ENCODE results near the gene VPS45.

VPS45 gene

DNA sequence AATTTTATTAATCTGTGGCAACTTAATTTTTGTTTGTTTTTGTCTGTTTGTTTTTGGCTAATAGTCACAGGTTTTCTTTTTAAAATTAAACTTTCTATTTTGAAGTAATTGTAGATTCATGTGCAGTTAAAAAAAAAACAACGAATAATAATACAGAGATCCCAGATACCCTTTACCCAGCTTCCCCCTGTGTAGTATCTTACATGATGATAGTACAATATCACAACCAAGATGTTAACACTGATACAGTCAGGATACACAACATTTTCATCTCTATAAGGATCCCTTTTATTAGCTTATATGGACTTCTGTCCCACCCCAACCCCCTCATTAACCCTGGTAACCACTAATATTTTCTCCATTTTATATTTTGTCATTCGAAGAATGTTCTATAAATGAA lies 5.9 kb downstream of the VPS45 start:
- no peak for DNase-seq

DNA sequence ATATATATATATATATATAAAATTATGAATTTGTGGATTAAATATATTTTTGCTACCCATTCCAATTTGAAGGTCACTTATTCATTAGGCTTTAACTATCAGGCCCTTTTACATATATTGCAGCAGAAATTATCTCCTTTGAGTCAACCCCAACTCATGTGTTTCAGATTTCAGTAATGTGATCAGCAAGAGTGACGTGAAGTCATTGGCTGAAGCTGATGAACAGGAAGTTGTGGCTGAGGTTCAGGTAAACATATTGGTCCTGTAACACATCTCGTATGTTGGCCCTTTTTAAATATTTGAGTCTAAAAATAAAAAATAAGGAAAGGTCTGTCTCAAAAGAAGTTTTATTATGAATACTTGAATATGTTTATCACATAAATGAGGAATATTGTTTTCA lies 8.5 kb downstream of the VPS45 start:
- no peak for DNase-seq

DNA sequence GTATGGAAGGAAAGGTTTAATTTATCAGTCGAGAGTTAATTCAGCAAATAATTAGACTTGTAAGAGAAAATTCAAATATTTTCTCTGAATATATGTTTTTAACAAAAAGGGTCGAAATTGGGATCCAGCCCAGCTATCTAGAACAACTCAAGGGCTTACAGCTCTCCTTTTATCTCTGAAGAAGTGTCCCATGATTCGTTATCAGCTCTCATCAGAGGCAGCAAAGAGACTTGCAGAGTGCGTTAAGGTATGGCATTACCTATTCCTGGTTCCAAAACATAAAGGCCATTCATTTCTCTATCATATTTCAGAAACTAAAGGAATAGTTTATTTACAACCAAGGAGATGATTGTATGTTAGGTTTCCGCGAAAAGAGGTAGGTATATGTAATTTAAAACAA lies 9.4 kb downstream of the VPS45 start:
- no peak for DNase-seq

DNA sequence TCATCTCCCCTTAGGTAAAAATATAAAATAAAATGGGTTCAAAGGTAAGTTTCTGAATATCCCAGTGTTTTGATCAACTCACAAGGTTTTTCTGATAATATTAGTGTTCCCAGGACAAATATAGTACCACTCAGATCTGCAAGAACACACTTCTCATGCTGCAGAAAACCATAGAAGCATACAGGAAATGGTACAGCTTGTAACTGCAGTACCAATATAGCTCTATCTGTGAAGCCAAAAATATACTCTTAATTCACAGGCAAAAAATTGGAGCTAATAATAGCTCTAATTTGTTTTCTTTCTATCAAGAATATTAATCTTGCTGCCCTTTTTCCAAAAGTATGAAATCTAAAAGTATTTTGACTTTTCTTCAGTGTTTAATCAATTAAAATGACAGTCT lies 13.2 kb downstream of the VPS45 start:
- DNase-seq: no peak

DNA sequence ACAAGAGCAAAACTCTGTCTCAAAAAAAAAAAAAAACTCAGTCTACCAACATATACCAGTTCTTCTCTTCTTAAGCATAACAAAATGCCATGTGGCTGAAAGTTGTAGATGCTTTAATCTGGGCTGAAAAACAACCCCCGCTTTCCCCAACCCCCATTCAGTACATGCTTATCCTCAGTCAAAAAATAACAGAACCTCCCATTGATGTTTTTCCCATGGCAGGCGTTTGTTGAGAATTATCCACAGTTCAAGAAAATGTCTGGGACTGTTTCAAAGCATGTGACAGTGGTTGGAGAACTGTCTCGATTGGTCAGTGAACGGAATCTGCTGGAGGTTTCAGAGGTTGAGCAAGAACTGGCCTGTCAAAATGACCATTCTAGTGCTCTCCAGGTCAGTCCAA lies 14.9 kb downstream of the VPS45 start:
- no peak for DNase-seq

DNA sequence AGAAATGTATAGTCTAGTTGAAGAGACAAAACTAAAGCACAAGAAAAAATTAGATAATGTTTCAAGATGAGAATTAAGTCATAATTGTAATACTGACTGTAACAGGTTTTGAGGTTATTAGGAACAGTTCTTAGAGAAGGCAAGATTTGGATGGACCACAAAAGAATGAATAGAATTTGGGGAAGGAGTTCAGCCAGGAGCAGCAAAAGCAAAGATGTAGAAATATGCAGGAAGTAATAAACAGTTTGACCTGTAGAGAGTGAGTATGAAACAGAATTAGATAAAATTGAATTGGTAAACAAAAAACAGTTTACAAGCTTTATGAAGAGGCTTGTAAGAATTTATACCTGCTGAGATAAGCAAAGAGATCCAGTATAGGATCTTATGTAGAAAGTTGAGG lies 16.3 kb downstream of the VPS45 start:
- DNase-seq: no peak

DNA sequence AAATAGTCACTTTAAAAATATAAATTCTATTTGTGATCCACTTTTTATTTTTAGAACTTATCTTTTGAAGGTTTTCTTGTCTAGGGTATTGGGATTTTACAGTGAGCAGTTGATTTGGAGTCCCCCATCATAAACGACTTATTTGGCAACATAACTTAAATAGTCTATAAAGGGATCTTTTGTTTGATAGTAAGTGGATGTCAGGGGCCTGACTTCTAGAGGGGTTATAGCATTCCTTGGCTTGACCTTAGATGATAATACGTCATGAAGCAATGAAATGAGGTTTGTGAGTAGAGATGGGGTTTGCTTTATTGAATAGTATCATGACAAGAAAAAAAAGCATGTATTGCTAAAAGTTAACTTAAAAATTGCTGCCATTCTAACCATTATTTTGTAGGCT lies 17.8 kb downstream of the VPS45 start:
- DNase-seq: no peak

DNA sequence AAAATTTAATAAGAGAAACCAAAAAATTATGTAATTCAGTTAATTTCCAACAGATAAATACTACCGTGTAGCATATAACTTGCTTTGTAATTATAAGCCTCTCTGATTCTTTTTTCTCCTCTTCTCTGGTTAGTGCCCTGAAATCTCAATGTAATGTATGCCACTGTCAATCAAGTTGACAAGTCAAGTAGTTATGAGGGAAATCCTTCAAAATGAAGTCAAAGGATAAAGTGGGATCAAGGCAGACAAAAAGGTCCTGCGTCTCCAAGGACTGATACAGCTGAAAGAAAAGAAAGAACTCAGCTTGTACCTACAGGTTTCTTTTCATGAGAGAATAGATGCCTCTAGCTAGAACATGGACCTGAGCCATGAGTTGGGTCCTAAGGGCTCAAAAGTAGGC lies 19.8 kb downstream of the VPS45 start:
- no peak for DNase-seq

DNA sequence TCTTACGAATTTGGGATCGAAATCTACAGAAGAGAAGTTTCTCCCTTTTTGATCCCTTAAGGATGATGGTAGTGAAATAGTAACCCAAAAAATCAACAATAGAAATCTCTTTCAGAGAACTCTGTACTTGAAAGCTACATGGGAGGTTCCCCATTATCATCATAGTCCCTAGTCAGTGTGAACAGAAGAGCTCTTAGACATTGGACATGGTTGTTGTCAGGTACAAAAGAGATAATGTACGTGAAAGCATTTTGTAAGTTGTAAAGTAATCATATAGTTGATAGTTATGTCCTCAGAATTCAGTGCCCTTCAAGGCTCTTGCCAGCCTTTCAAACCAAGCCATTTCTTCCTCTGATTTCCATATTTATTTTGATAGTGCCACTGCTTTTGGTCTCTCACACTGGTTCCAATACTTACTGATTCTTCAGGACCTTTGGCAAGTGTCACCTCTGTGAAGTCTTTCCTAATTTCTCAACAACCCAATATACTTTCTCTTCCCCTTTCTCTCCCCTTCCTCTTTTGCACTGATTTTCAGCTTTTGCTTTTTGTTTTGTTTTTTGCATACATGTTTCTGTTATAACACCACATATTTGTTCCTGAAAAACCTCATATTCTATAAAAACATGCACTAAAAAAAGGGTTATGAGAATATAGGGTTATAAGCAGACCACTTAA lies 22.4 kb downstream of the VPS45 start:
- no peak for DNase-seq

DNA sequence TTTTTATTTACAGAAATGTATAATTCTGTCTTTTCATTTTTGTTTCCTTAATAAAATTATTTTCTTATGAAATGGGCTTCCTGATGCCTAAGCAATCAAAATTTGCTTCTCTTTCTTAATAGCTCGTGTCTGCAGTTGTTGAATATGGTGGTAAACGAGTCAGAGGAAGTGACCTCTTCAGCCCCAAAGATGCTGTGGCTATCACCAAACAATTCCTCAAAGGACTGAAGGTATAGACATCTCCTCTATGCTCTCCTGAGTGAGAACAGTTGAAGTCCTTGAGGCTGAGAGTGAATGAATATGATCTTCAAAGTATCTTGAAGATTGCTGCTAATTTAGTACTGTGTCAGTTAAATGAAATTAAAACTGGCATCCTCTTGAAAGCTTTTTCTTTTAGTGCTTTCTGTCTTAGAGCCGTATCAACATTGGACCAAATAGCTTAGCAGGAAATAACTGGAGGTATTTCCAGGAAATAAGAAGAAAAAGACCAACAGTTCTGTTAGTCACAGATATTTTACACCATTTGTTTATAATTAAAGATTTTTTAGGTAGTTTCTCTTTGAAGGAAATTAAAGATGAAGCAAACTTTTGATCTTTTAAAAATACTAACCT lies 24.7 kb downstream of the VPS45 start:
- no peak for DNase-seq

DNA sequence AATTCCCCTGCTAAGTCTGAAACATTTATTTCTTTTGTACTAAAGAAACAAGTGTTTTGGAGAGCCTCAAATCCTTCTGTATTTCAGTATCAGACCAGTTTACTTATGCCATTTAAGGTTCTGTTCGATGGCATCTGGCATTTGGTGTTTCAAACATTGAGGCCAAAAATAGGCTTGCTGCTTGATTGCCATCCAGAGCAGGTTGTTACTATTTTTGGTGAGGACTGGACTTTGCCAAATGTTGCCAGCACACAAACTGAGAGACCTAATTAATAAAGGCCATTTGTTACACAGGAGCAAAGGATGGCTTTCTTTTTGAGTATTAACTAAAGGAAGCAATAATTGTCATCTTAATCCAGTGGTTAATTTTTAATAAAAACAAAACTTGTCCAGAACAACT lies 26.2 kb downstream of the VPS45 start:
- DNase-seq: no peak

DNA sequence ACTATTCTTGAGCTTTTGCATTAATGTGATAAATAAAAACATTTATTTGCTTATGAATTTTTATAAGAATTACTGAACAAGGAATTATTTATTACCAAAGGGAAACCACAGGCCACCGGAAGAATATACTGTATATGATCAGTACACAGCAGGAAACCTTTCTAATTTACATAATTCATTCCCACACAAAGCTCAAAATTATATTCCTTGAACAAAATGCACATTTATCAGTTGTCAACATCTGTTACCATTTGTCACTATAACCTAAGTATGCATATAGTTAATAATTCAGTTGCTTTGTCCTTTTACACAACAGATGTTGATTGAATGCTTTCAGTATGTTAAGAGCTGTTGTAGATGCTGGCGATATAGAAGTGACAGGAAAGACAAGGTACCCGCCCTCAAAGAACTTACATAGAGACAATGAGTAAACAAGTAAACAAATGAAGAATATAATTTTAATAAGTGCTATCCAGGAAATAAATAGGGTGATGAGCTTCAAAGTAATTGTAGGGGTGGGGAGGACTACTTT lies 27.2 kb downstream of the VPS45 start:
- DNase-seq: no peak

DNA sequence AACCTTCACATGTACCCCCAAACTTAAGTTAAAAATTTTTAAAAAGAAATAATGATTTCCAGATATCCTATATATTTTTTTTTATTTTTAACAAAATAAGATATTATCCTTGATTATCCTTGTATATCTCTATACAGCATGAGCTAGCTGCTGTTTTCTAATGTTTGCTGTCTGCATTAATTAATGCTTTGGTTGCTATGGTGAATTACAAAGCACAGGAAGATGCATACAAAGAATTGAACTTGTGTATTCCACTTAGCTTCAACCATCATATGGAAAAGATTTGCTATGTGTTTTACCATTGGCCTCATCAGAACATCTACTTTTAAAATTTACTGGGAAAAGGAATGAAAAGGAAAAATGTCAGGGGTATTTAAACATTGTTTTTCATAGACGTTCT lies 35.4 kb downstream of the VPS45 start:
- no peak for DNase-seq

DNA sequence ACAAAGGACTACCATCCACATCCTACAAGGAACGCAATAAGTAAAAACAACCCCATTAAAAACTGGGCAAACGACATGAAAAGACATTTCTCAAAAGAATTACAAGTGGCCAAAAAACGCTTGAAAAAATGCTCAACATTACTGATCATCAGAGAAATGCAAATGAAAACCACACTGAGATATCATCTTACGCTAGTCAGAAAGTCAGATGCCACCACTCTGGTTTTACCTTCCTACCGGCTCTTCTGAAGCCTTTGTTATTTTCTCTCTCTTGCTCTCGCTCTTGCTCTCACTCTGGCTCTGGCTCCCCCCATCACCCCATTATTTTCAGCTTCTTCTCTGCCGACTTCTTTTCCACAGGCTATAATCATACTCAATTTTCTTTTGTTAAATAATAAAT lies 38.8 kb downstream of the VPS45 start:
- DNase-seq: no peak

DNA sequence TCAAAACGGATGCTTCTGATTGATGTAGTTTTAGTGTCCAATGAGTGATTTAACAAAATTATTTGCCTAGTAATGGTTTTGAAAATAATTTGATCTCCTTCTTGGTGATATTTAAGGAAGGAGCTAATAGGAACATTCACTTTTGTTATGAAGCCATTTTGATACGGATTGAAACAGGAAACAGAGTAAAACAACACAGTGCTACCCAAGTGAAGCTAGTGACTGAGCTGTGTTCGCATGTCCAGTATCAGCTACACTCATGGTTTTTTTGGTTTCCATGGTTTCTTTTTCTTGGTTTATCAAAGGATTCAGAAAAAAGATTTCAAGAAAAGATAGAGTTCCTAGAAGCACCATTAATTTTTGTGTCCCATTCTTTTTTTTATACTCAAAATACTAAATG lies 42.0 kb downstream of the VPS45 start:
- DNase-seq: no peak

DNA sequence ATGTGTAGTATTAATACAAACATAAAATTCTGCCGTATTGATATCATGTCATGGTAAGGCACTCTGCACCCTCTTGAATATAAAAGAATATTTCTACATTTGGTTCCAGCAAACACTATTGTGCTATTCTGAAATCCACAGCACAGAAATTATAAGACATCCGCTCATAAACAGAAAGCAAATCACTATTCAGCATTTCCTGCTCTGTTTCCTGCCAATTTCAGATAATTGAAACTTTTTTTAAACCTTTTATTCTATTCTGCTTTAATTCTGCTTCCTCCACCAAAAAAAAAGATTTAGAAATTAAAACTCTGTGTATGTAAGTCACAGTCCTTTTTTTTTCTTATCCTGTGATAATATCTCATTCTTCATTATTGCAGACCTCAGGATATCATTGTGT lies 42.5 kb downstream of the VPS45 start:
- no peak for DNase-seq

DNA sequence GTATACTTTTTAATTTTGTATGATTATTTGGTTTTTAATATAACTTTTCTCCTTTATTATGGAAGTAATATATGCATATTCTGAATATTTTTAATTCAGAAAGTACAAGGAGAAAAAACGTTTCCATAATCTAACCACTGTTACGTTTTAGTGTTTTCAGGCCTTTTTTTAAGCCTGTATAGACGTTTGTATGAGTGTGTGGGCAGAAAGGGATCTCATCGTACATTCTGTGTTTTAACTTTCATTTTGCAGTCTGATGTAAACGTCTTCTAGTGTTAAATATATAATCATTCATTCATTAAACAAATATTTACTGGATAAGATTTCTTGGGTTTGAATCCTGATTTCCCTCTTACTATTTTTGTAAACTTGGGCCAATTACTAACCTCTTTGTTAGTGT lies 44.1 kb downstream of the VPS45 start:
- no peak for DNase-seq

DNA sequence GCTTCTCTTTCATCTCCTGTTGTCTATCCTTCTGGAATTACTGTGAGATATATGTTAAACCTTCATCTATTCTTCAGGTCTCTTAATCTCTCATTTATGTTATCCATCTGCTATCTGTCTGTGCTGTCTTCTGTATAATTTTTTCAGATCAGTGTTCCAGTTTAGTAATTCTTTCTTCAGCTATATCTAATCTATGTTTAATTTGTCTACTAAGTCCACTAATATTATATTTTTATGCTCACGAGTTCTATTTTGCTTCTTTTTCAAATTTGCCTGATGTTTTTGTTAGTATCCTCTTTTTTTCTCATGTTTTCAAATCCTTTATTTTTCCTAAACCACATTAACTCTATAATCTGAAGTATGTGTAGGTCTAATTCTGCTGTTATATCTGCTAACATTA lies 47.5 kb downstream of the VPS45 start:
- DNase-seq: no peak

DNA sequence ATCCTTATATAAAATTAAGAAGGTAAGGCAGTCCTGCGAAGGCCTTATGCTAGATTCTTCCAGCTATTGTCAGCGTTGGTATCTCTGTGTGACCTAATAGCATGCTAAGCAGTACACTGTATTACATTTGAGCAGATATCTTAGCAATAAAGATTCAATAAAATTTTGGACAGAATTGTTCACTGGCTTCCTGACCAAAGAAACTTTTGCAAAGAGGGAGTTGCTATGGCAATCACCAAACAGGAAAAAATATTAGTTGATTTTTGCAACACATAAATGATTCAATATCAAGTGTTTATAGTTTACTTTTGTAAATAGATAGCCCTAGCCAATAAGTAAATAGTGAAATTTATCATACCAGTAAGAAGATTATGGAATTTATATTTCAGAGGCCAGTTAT lies 51.1 kb downstream of the VPS45 start:
- DNase-seq: no peak

DNA sequence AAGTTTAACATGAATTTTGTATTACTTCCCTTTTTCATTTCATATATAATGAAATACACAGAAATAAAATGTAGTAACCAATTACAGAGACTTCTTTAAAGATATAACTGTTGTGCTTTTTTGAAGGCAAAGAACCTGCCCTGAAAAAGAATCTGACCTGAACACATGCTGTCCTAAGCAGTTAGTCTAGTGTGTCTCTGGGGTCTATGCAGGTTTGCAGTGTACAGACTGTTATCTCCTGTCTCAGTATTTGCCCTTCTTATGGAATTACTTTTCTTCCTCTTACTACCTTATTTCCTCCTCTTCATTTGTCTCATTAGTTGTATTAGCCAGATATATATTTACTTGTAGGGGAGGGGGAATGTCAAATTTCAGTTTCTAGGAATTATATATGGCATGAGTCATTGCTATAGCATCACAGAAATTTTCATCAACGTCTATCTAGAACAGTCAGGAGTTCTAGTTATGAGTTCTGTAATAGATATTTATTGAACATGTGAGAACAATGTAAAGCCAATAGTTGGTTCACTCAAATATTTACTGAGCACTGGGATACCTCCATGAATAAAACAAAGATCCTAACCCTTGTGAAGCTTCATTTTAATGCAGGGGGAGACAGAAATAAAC lies 53.8 kb downstream of the VPS45 start:
- DNase-seq: no peak

DNA sequence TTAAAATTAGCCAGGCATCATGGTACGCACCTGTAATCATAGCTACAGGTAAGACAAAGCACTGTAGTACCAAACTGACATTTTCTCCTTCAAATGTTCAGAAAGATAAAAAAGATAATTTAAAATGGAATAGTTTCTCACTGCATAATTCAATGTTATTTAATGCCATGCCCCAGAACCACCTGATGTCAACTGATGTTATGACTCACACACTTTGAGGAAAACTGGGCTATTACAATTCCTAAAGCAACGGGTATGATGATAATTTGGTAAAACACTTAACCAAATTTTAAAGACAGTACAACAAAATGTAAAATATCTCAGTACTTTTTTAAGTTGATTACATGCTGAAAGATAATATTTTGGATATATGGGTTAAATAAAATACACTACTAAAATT lies 59.2 kb downstream of the VPS45 start:
- DNase-seq: no peak

DNA sequence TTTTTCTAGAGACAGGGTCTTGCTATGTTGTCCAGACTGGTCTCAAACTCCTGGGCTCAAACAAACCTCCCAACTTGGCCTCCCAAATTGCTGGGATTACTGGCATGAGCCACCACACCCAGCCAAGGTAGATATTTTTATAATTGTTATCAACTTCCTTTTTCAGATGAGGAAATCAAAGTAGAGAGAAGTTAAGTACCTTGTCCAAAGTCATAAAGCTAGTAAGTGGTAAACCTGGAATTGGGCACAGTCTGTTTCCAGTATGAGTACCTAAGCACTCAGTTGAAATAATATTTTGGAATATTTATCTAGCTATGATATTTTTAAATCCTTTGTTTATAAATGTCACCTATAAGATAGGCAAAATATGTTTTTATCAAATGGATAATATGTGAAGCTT lies 59.9 kb downstream of the VPS45 start:
- no peak for DNase-seq

DNA sequence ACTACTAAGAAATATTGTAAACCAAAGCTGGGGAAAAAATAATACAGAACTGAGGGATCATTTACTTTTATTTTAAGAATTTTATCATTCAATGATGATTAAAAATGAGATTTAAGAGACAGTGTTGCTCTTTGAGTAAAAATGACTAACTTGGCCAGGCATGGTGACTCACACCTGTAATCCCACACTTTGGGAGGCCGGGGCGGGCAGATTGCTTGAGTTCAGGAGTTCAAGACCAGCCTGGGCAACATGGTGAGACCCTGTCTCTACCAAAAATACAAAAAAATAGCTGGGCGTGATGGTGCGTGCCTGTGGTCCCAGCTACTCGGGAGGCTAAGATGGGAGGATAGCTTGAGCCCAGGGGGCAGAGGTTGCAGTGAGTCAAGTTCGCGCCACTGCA lies 60.3 kb downstream of the VPS45 start:
- no peak for DNase-seq

DNA sequence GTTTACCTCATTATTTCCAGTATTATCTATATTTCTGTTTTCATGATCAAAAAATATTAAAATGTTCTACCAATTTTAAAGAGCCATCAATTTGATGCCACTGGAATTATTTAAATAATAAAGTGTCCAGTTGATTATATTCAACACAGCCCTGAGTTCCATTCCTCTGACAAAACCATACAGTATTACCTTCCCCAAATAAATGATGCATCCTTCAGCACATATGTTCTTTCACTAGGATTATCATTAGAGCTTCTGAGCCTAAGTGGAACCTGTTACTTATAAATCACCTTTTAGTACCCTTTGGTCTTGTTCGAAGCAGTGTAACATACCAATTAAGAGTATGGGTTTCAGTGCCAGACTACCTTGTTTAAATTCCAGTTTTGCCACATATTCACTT lies 64.8 kb downstream of the VPS45 start:
- no peak for DNase-seq

DNA sequence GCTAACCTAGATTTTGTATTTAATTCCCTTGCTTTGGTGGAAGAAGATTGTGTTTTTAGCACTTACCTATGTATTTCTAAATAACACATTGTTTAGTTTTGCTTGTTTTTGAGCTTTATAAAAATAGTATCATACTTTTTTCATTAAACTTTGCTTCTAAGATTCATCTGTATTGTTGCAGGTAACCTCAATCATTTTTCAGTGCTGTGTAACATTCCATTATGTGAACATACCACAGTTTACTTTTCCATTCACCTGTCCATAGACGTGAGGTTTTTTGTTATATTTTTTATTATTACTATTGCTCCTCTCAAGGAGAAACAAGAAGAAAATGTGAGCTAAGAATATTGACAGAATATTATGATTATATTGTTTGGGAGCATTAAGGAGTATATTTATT lies 67.0 kb downstream of the VPS45 start:
- no peak for DNase-seq
